Testis (tissue), 2 donors: ENCODE data around the gene DCK.
"Not testable (repeated sequence)": the region's sequence is repeated elsewhere in the genome, so short reads cannot be mapped to it uniquely, and the experiment has no call there.

Experiments used
- CTCF ChIP-seq, 3 experiments: fragments of 450-650 bp in 2 of 3; fragments of 200-600 bp in 1 of 3; sonication (generic) in 1 of 3; IDR thresholded peaks; one replicate each; pipeline ENCODE4 v1.5.1; 2016 to 2019; ENCODE audit warnings: antibody characterized with exemption in 3 of 3, mild to moderate bottlenecking in 2 of 3, moderate library complexity in 1 of 3
- POLR2A ChIP-seq: fragments of 450-650 bp; IDR thresholded peaks from one replicate; pipeline ENCODE4 v1.6.1; 2017; ENCODE audit warnings: antibody characterized with exemption, mild to moderate bottlenecking, moderate library complexity

- not testable (repeated sequence) for TF ChIP-seq POLR2A; CTCF (IDR thresholded peaks at IDR 0.05)
Observed at GRCh38 chr4:71001363-71001762, 7.9 kb downstream of the DCK start.
